ENCODE data around the gene GADD45B. TPM values are rescaled to one million over a fixed set of nuclear protein-coding genes. Genes with fewer than 3 reads are reported as not detected.
A peak's percentile ranks its signal among the peaks of the same experiment; 100 is the strongest.

Gene GADD45B
- total and polyA plus RNA-seq, 8 donors = 7.5 to 73.5 (median 14.4) TPM

- TF ChIP-seq, protein P1, sequence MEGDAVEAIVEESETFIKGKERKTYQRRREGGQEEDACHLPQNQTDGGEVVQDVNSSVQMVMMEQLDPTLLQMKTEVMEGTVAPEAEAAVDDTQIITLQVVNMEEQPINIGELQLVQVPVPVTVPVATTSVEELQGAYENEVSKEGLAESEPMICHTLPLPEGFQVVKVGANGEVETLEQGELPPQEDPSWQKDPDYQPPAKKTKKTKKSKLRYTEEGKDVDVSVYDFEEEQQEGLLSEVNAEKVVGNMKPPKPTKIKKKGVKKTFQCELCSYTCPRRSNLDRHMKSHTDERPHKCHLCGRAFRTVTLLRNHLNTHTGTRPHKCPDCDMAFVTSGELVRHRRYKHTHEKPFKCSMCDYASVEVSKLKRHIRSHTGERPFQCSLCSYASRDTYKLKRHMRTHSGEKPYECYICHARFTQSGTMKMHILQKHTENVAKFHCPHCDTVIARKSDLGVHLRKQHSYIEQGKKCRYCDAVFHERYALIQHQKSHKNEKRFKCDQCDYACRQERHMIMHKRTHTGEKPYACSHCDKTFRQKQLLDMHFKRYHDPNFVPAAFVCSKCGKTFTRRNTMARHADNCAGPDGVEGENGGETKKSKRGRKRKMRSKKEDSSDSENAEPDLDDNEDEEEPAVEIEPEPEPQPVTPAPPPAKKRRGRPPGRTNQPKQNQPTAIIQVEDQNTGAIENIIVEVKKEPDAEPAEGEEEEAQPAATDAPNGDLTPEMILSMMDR (IDR thresholded peaks at IDR 0.05) = no peak
- Histone ChIP-seq H3K4me1 (peaks cover 10 to 22% of the 10 kb centered on the region in 2 donors), H3K27ac (no peak overlapping the region), H3K4me3 (no peak overlapping the region), H3K9me3 (peaks cover 0 to 14% of the 10 kb centered on the region in 2 donors), H3K27me3 (peaks cover 0 to 24% of the 10 kb centered on the region in 2 donors), H3K36me3 (no peaks in the 10 kb centered on the region)
- DNase-seq = no peak
- intact Hi-C loops (cut with DNase I) = no loop called here
- ATAC-seq = no peak
Measured at GRCh38 chr19:2484178-2484937, 8.4 kb downstream of the GADD45B start.

DNA sequence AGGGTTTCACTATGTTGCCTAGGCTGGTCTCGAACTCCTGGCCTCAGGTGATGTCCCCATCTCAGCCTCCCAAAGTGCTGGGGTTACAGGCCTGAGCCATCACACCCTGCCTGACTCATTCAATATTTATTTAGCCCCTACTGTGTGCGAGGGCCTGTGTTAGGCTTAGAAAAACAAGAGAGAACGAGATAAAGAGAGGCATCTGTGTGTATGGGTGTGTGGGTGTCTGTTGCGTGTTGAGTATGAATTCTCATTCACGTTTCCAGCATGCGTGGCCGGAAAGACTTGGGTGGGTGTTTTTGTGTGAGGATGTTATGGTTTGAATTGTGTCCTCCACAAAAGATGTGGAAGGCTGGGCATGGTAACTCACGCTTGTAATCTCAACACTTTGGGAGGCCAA lies 9.5 kb downstream of the GADD45B start:
- DNase-seq (no peak), ATAC-seq (no peak)
- Histone ChIP-seq H3K27ac (no peak overlapping the region), H3K27me3 (peaks cover 0 to 34% of the 10 kb centered on the region in 2 donors), H3K4me1 (peaks cover 15 to 26% of the 10 kb centered on the region in 2 donors), H3K9me3 (peaks cover 0 to 14% of the 10 kb centered on the region in 2 donors), H3K36me3 (no peaks in the 10 kb centered on the region), H3K4me3 (no peak overlapping the region)
- TF ChIP-seq, protein P1 (IDR thresholded peaks at IDR 0.05) = no peak
- intact Hi-C loops (cut with DNase I) = no loop called here

GRCh38 chr19:2487090-2487489 lies 11.2 kb downstream of the GADD45B start:
- no peak for DNase-seq

GRCh38 chr19:2487842-2488241 lies 11.9 kb downstream of the GADD45B start:
- Histone ChIP-seq H3K27me3 (peaks cover 0 to 54% of the 10 kb centered on the region in 2 donors), H3K4me1 (peaks cover 27 to 43% of the 10 kb centered on the region in 2 donors), H3K4me3 (no peak overlapping the region), H3K9me3 (peaks cover 0 to 12% of the 10 kb centered on the region in 2 donors), H3K36me3 (no peaks in the 10 kb centered on the region), H3K27ac (no peak overlapping the region)
- TF ChIP-seq, protein P1 (IDR thresholded peaks at IDR 0.05) = no peak
- peak; percentile 7 for ATAC-seq
- intact Hi-C loops (cut with DNase I) = no loop called here
- DNase-seq = peak in 1 of 4 donors; percentile 52

More at GRCh38 chr19:2487090-2487489, 11.2 kb downstream of the GADD45B start:
- no peak overlapping the region for H3K4me3 ChIP-seq
- H3K4me1 ChIP-seq = peaks cover 27 to 43% of the 10 kb centered on the region in 2 donors
- no peak for ATAC-seq
- no peak overlapping the region for H3K27ac ChIP-seq
- intact Hi-C loops (cut with DNase I) = no loop called here
- no peaks in the 10 kb centered on the region for H3K36me3 ChIP-seq
- TF ChIP-seq, protein P1 (IDR thresholded peaks at IDR 0.05) = no peak
- peaks cover 0 to 14% of the 10 kb centered on the region in 2 donors for H3K9me3 ChIP-seq
- H3K27me3 ChIP-seq = peaks cover 0 to 48% of the 10 kb centered on the region in 2 donors

- peak overlapping the region; percentile 16 to 18 for H3K27ac ChIP-seq
- no peaks in the 10 kb centered on the region for H3K36me3 ChIP-seq
- H3K4me3 ChIP-seq = peak overlapping the region; percentile 24 to 37
- H3K4me1 ChIP-seq = peaks cover 27 to 49% of the 10 kb centered on the region in 2 donors
- H3K9me3 ChIP-seq = peaks cover 0 to 6% of the 10 kb centered on the region in 2 donors
- TF ChIP-seq, protein P1 (IDR thresholded peaks at IDR 0.05) = no peak
- DNase-seq (no peak), ATAC-seq (peak; percentile 4)
- peaks cover 0 to 57% of the 10 kb centered on the region in 2 donors for H3K27me3 ChIP-seq
- intact Hi-C loops (cut with DNase I) = no loop called here
Measured at GRCh38 chr19:2488405-2488941, 12.5 kb downstream of the GADD45B start.

All from left lung (tissue), 10 donors.